Stimulated activated CD8-positive, alpha-beta memory T cell treated with anti-CD3 and anti-CD28 coated beads, Interleukin-4, amount 100 ng/mL, for 24 hours (primary cell): Measurements from ENCODE around the gene ANKMY1.
A peak's percentile ranks its signal among the peaks of the same experiment; 100 is the strongest.

Experiments used
- DNase-seq: peaks from one replicate; pipeline ENCODE4 v3.0.0-alpha.2; 2020; ENCODE audit warnings: low read depth

Gene ANKMY1

GRCh38 chr2:240579771-240580614 is 22.2 kb upstream of the ANKMY1 start:
- peak; percentile 48 for DNase-seq

DNA sequence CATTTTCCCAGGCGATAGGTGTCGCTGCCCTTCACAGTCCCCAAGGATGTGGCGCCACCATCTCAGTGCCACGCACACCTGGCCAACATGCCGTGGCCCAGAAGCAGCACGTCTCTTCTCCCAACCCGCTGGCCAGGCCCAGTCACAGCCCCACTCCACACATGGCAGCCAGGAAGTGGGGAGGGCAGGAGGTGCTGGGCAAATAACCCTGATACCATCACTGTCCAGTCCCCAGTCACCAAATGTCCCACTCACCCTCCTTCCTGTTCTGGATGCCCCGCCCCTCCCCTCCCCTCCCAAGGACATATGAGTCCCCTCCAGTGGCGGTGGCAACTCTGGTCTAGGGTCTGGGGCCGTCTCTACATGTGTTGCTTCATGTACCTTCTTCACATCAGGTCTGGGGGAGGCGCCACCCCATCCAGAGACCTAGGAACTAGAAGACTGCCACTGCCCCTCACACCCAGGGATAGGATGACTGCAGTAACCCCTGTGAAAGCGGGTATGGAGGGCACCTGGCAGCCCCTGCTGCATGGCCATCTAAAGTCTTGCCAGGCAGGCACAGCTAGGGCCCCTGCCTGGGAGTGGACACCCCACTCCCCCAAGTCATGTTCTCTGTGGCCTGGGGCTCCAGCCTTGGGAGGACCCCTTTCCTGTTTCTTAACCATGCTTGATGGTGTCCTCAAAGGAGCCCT is 21.4 kb upstream of the ANKMY1 start:
- no peak for DNase-seq

GRCh38 chr2:240578488-240578887 is 20.7 kb upstream of the ANKMY1 start:
- DNase-seq = no peak

GRCh38 chr2:240578110-240578450 is 20.3 kb upstream of the ANKMY1 start:
- no peak for DNase-seq

- no peak for DNase-seq
Measured at GRCh38 chr2:240577281-240578109, 19.7 kb upstream of the ANKMY1 start.

DNA sequence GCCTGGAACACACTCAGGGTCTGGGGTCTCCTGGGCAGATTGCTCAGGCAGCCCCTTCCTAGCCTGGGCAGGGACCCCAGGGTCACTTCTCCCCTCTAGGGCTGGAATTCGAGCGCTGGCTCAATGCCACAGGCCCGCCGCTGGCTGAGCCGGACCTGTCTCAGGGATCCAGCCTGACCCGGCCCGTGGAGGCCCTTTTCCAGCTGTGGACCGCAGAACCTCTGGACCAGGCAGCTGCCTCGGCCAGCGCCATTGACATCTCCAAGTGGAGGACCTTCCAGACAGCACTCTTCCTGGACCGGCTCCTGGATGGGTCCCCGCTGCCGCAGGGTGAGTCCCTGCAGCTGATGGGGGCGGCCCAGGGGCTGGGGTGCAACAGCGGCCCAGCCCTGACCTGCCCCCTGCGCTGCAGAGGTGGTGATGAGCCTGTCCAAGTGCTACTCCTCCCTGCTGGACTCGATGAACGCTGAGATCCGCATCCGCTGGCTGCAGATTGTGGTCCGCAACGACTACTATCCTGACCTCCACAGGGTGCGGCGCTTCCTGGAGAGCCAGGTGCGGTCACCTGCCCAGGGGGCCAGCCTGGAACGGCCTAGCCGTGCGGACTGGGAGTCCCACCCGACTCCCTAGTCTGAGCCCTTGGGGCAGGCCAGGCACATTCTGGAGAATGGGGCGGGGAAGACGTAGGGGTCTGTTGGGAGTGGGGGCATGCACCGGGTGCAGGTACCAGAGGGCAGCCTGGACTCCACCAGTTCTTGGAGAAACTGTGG is 18.8 kb upstream of the ANKMY1 start:
- no peak for DNase-seq

DNA sequence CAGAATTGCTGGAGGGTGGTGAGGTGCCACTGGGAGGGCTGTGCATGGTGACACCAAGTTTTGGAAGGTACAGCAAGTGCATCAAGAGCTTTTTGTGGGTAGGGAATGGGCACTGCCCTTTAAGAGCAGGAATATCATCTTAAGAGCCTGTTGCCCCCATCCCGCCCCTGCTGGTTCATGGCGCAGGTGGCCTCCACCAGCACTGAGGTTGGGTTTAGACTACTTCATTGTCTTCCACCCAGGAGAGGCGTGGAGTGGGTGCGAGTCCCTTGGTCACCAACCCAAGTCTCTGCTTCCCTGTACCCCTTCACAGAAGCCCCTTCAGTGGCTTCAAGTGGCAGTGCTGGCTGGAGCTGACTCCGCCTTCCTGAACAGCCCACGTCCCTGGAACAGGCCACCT is 18.2 kb upstream of the ANKMY1 start:
- DNase-seq = no peak

DNA sequence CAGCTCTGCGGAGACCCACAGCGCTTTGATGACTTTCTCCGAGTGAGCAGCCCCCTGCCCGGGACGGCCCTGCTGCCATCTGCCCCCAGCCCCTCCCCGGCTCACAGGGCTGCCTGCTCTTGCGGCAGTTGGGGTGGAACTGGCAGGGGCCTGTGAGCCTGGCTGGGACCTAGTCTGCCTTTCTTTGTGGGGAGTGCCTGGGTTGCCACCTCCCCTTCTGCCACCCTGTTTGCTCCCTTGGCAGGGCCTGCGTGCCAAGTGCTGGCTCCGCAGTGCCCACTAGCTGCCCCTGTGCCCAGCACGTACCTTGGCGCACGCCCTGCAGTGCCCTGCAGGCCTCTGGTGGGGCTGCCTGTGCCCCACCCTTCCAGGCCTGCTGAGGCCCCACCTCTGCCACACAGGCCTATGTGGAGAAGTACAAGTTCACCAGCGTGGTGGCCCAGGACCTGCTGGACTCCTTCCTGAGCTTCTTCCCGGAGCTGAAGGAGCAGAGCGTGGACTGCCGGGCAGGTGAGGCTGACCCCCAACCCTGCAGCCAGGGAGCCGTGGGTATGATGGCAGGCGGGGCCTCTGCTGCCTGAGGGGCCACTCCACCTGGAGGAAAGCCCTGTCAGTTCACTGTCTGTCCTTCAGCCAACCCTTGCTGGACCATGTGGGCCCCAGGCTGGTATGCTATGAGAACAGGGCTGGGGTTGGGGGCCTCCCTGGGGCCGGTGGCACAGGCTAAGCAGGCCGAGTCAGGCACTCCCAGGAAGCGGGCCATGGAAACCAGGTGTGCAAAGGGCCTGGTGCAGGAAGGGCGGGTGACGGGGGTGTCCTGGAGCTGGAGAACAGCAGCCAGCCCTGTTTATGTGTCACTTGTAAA is 17.5 kb upstream of the ANKMY1 start:
- DNase-seq = no peak

DNA sequence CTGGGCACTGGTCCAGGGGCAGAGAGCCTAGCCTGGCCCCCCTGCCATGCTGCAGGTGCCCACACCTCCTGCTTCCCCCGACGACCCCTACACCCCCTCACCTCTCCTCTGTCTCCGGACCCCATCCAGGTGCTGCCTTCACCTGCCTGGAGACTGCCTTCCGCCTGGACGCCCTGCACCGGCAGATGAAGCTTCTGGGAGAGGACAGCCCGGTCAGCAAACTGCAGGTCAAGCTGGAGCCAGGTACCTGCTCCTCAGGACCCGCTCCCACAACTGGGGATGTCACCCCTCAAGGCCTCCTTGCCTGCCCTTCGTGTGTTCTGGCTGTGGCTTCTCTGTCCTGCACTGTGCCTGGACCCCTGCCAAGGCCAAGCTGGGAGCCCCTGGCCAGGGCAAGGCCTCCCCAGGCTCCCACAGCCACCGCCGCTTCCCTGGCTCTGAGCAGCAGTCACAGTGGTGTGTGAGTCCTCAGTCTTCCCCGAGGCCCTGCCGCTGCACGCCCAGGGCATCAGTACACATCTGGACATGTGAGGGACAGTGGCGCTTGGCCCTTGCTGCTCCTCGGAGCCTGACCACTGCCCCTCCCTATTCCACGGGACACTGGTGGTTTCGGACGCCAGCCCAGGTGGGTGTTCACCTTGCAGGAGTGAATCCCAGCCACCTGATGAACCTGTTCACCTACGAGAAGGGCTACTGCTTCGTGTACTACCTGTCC is 16.8 kb upstream of the ANKMY1 start:
- DNase-seq = no peak

- DNase-seq = no peak
Measured at GRCh38 chr2:240573516-240574385, 16.0 kb upstream of the ANKMY1 start.

DNA sequence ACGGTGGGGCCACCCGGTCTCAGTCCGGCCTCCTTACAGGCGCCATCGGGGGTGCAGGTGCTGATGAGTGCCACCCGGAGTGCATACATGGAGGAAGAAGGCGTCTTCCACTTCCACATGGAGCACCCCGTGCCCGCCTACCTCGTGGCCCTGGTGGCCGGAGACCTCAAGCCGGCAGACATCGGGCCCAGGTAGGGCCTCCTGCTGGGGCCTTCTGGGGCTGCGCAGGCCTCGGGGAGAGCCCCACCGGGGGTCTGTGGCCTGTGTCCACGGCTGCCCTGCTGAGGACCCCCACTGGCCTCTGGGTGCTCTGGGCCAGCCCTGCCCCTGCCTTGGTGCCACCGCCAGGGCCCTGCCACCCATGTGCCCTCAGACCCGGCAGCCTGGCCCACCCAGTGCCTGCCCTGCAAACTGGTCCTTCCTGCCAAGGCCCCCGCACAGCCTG is 15.3 kb upstream of the ANKMY1 start:
- DNase-seq = no peak

DNA sequence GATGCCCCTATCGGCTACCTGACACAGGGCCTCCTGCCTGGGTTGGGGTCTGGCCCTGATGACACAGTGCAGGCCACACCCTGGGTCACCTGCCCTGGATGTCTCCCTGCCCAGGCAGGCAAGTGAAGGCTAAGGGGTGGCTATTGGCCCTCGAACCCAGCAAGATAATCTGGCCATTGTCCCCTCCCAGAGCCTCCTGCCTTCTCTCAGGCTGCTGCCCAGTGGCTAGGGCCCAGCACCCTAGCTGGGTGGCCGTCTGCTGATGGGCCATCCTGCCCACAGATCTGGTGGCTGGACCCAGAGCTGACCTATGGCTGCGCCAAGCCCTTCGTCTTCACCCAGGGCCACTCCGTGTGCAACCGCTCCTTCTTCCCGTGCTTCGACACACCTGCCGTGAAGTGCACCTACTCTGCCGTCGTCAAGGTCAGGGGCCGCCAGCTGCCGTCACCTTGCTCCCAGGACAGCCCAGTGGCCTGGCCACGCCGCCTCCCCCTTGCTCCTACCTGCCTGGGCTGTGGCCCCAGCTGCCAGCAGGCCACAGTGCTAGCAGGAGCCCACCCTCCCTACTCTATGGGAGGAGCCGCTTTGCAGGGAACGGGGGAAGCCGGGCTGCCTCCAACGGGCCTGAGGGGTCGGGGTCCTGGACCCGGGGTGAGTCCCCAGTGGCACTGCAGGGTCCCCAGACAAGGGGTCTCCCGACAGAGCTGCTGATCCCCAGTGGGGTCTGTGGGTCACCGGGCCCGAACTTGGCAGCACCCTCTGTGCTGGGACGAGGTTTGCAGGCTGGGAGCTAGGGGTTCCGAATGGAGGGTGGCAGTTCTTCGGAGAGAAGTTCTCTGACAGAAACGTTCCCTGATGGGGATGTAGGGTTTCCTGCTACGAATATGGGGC is 14.6 kb upstream of the ANKMY1 start:
- DNase-seq = no peak

- DNase-seq = no peak
Measured at GRCh38 chr2:240571314-240571973, 13.7 kb upstream of the ANKMY1 start.

DNA sequence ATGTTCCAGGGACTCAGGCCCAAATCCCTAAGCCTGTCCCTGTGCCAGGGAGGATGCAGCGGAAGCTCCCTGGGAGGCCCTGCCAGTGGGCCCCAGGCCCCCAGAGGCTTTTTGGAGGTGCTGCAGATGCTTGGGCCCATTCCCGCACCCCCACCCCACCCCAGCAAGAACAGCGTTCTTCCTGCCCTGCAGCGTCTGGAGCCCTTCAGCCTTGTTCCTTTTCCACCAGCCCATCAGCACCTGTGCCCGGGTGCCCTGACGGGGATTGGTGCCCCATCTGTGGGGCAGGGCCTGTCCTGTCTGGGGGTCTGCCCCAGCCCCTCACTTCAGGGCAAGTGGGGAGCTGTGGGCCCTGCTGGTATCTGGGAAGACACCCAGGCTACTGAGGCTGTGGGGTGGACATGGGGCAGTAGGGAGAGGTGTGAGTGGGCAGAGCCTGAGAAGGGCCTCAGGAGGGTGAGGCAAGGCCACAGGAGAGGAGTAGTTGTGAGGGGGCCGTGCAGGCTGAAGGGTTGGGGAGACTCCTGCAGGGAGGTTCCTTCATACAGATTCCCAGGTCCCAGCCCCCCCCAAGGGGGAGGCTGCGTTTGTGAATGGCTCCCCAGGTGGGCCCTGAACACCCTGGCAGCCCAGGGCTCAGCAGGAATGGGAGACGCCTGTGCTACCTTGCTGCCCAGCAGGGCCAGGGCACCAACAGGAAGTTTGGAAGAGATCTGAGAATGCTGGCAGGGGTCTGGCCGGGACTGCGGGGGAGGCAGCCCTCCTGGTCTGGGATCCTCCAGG is 12.9 kb upstream of the ANKMY1 start:
- DNase-seq = no peak

DNA sequence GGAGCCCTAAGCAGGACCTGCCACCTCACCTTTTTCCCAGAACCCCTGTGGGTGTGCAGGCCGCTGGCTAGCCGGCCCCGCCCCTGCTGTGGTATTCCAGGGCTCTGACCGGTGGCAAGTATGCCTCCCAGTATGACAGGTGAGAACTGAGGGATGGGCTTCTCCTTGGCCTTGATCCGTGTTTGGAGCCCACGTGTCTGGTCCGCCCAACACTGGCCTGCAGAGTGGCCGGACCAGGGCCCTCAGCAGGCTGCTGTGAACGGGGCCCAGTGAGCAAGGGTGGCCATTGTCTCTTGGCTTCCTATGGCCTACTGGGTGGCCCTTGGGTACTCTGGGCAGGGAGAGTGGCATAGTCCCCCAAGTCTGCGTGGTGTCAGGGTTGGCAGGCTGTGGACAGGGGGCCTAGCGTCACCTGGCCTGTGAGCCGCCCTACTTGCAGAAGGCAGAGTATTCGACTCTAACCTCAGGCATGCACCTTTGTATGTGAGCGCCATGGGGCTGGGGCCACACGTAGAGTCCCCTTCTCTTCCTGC is 12.3 kb upstream of the ANKMY1 start:
- no peak for DNase-seq

DNA sequence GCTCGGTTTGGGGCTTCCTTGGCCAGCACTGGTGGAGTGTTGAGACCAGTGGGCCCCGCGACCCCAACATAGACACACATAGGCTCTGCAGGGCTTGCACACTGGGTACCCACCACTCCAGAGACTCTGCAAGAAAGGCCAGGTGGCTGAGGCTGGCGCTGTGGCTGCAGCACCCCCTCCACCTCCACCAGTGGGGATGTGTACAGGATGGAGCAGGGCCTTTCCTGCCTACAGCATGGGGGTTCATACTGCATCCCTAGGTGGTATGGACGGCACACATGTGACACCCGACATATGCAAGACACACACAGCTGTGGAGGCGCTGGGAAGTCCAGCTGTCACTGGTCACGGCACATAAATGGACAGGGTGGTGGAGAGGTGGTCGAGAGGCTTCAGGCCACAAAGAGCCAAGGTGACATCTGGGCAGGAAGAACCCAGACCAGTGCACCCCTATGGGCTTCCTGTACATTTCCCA is 11.8 kb upstream of the ANKMY1 start:
- no peak for DNase-seq
